WTC11 (cell line): ENCODE results near the gene ABCC3.

Source experiments
- MYBL2 ChIP-seq: sonication (generic); formaldehyde crosslinking; IDR thresholded peaks from 2 replicates; pipeline ENCODE4 v1.8.1; 2023; ENCODE audit warnings: mild to moderate bottlenecking, moderate library complexity, missing genetic modification reagents
- NR3C1 ChIP-seq: sonication (generic); formaldehyde crosslinking; conservative IDR thresholded peaks from 2 replicates; pipeline ENCODE4 v1.8.1; 2023; ENCODE audit warnings: low read depth, mild to moderate bottlenecking, missing genetic modification reagents
- TF ChIP-seq, protein P1 (sequence below): sonication (generic); formaldehyde crosslinking; IDR thresholded peaks from 2 replicates; pipeline ENCODE4 v1.8.0; 2022; ENCODE audit warnings: mild to moderate bottlenecking, missing genetic modification reagents

- TF ChIP-seq, protein P1, sequence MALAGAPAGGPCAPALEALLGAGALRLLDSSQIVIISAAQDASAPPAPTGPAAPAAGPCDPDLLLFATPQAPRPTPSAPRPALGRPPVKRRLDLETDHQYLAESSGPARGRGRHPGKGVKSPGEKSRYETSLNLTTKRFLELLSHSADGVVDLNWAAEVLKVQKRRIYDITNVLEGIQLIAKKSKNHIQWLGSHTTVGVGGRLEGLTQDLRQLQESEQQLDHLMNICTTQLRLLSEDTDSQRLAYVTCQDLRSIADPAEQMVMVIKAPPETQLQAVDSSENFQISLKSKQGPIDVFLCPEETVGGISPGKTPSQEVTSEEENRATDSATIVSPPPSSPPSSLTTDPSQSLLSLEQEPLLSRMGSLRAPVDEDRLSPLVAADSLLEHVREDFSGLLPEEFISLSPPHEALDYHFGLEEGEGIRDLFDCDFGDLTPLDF = no peak
- TF ChIP-seq MYBL2 = no peak
- no peak for TF ChIP-seq NR3C1 (CRISPR knock-in tag)
These were observed 32.8 kb downstream of the ABCC3 start for GRCh38 chr17:50667259-50668024.
